SK-N-SH (cell line): ENCODE data around the gene MMADHC.

Experiments used
- FOXM1 ChIP-seq: IDR thresholded peaks from 2 replicates; pipeline ENCODE4 v1.4.0; 2012; ENCODE audit warnings: low read depth, mild to moderate bottlenecking
- GABPA ChIP-seq: IDR thresholded peaks from 2 replicates; pipeline ENCODE4 v1.4.0; 2012; ENCODE audit warnings: low read depth, mild to moderate bottlenecking
- TF ChIP-seq, protein P1 (sequence below): fragments of 200-600 bp; sonication (generic); IDR thresholded peaks from 2 replicates; pipeline ENCODE4 v1.6.1; 2017; ENCODE audit warnings: antibody characterized with exemption, mild to moderate bottlenecking, moderate library complexity
- TF ChIP-seq, protein P2 (sequence below): fragments of 150-350 bp; IDR thresholded peaks from 2 replicates; pipeline ENCODE4 v1.6.1; 2017; ENCODE audit warnings: antibody characterized with exemption, low read length, low read depth, borderline replicate concordance

DNA sequence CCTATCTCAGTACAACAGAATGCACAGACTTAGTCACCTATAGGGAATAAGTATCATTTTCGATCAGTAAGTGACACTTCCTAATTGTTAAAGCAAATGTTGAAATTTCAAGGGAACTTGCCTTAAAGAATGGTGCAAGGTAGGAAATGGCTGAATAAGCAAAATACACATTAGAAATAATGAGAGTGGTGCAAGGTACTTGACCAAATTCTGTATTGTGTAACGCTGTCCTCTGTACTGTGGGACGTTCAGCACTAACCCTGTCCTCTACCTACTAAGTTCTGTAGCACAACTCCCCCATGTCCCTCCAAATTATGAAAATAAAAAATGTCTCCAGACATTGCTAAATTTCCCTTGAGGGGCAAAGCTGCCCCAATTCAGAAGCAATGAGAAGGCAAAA lies 19.4 kb downstream of the MMADHC start:
- TF ChIP-seq, protein P1, sequence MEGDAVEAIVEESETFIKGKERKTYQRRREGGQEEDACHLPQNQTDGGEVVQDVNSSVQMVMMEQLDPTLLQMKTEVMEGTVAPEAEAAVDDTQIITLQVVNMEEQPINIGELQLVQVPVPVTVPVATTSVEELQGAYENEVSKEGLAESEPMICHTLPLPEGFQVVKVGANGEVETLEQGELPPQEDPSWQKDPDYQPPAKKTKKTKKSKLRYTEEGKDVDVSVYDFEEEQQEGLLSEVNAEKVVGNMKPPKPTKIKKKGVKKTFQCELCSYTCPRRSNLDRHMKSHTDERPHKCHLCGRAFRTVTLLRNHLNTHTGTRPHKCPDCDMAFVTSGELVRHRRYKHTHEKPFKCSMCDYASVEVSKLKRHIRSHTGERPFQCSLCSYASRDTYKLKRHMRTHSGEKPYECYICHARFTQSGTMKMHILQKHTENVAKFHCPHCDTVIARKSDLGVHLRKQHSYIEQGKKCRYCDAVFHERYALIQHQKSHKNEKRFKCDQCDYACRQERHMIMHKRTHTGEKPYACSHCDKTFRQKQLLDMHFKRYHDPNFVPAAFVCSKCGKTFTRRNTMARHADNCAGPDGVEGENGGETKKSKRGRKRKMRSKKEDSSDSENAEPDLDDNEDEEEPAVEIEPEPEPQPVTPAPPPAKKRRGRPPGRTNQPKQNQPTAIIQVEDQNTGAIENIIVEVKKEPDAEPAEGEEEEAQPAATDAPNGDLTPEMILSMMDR = no peak
- TF ChIP-seq FOXM1 = no peak
- no peak for TF ChIP-seq GABPA
- TF ChIP-seq, protein P2, sequence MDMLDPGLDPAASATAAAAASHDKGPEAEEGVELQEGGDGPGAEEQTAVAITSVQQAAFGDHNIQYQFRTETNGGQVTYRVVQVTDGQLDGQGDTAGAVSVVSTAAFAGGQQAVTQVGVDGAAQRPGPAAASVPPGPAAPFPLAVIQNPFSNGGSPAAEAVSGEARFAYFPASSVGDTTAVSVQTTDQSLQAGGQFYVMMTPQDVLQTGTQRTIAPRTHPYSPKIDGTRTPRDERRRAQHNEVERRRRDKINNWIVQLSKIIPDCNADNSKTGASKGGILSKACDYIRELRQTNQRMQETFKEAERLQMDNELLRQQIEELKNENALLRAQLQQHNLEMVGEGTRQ = no peak
